RWPE2 (cell line): ENCODE data around the gene INTS7.

ENCODE experiments used
- ATAC-seq: fragments of 200-7000 bp; cut with Tn5 transposase; 3 replicates; pipeline ENCODE4 v1.9.1; 2021; ENCODE audit warnings: low read depth
- DNase-seq: peaks from one replicate; pipeline ENCODE4 v3.0.0-alpha.2; 2020; ENCODE audit warnings: low spot score
- H3K27ac ChIP-seq: fragments of 450-650 bp; 2 replicates; pipeline ENCODE4 v1.5.1; 2017; ENCODE audit warnings: mild to moderate bottlenecking; ENCODE audit not compliant: poor library complexity, severe bottlenecking
- H3K27me3 ChIP-seq: fragments of 250-450 bp; sonication (Bioruptor Pico); 2 replicates; pipeline ENCODE4 v1.5.1; 2021; ENCODE audit warnings: mild to moderate bottlenecking, moderate library complexity; ENCODE audit not compliant: insufficient read depth, poor library complexity, severe bottlenecking
- H3K36me3 ChIP-seq: fragments of 250-450 bp; sonication (Bioruptor Pico); 2 replicates; pipeline ENCODE4 v1.5.1; 2020; ENCODE audit warnings: low read depth, mild to moderate bottlenecking, moderate library complexity
- H3K4me1 ChIP-seq: fragments of 250-450 bp; sonication (Bioruptor Pico); 2 replicates; pipeline ENCODE4 v1.5.1; 2021; ENCODE audit warnings: mild to moderate bottlenecking, moderate library complexity; ENCODE audit not compliant: insufficient read depth, poor library complexity, severe bottlenecking
- H3K4me3 ChIP-seq: fragments of 250-450 bp; sonication (Bioruptor Pico); 2 replicates; pipeline ENCODE4 v1.5.1; 2021; ENCODE audit warnings: mild to moderate bottlenecking, moderate library complexity; ENCODE audit not compliant: severe bottlenecking
- H3K9me3 ChIP-seq: fragments of 250-450 bp; sonication (Bioruptor Pico); 2 replicates; pipeline ENCODE4 v1.5.1; 2021; ENCODE audit warnings: mild to moderate bottlenecking, moderate library complexity; ENCODE audit not compliant: severe bottlenecking
- TF ChIP-seq, protein P1 (sequence below): fragments of 450-650 bp; IDR thresholded peaks from one replicate; pipeline ENCODE4 v1.5.1; 2017; ENCODE audit warnings: mild to moderate bottlenecking, moderate library complexity; ENCODE audit not compliant: poor library complexity, severe bottlenecking

Gene INTS7

DNA sequence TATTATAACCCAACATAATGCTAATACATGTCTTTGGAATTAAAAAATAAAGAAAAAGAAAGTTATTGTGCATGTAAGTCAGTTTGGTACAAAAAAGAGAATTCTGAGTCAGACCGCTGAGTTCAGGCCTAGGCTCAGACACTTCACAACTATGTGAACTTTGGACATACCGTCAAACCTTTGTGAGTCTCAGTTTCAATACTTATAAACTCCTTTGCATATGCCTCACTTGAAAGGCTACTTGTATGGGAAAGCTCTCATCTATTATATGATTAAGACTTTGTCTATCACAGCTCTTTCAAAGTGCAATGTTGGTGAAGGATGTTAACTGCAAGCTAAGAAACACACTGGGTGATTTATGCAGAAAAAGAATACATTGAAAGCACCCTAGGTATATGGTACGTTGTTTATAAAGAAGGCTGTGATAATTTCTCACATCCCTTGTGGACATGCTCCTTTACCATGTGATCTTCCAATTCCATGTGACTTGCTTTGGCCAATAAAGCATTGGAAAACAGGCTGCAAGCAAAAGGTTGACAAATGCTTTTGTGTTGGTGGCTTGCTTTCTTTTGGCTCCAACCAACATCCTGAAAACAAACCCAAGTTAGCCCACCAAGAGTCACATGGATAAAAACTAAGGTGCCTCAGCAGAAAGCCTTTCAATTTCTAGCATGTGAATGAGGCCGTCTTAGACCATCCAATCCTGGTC is 49.6 kb downstream of the INTS7 start:
- TF ChIP-seq, protein P1, sequence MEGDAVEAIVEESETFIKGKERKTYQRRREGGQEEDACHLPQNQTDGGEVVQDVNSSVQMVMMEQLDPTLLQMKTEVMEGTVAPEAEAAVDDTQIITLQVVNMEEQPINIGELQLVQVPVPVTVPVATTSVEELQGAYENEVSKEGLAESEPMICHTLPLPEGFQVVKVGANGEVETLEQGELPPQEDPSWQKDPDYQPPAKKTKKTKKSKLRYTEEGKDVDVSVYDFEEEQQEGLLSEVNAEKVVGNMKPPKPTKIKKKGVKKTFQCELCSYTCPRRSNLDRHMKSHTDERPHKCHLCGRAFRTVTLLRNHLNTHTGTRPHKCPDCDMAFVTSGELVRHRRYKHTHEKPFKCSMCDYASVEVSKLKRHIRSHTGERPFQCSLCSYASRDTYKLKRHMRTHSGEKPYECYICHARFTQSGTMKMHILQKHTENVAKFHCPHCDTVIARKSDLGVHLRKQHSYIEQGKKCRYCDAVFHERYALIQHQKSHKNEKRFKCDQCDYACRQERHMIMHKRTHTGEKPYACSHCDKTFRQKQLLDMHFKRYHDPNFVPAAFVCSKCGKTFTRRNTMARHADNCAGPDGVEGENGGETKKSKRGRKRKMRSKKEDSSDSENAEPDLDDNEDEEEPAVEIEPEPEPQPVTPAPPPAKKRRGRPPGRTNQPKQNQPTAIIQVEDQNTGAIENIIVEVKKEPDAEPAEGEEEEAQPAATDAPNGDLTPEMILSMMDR = no peak

DNA sequence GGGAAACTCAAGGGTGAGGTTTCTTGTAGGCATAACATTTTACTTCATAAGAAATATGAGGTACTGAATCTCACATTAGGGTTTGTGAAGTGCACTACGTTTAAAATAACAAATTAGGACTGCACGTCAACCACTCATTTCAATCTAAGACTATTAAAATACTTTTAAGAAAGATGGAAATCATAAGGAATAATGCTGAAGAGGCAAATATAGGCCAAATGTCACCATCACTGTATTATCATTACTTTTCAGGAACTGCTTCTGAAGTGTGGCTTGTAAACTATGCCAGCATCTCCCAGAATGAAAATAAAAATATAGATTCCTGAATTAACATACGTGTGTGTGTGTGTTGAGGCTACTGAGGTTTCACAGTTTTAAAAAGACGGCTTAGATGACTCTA is 56.8 kb downstream of the INTS7 start:
- Histone ChIP-seq H3K4me3 (no peak overlapping the region), H3K27me3 (no peaks in the 10 kb centered on the region), H3K9me3 (no peaks in the 10 kb centered on the region), H3K27ac (no peak overlapping the region), H3K36me3 (peaks cover 4% of the 10 kb centered on the region; the same call in 1 of the 2 replicates), H3K4me1 (no peaks in the 10 kb centered on the region)
- DNase-seq = no peak
- TF ChIP-seq, protein P1 = no peak
- ATAC-seq = no peak

More for the DNA sequence above, 49.6 kb downstream of the INTS7 start:
- H3K9me3 ChIP-seq = no peaks in the 10 kb centered on the region
- no peaks in the 10 kb centered on the region for H3K27me3 ChIP-seq
- H3K27ac ChIP-seq = no peak overlapping the region
- ATAC-seq (no peak), DNase-seq (no peak)
- no peaks in the 10 kb centered on the region for H3K4me1 ChIP-seq
- peaks cover 4% of the 10 kb centered on the region; the same call in 1 of the 2 replicates for H3K36me3 ChIP-seq
- H3K4me3 ChIP-seq = no peak overlapping the region

DNA sequence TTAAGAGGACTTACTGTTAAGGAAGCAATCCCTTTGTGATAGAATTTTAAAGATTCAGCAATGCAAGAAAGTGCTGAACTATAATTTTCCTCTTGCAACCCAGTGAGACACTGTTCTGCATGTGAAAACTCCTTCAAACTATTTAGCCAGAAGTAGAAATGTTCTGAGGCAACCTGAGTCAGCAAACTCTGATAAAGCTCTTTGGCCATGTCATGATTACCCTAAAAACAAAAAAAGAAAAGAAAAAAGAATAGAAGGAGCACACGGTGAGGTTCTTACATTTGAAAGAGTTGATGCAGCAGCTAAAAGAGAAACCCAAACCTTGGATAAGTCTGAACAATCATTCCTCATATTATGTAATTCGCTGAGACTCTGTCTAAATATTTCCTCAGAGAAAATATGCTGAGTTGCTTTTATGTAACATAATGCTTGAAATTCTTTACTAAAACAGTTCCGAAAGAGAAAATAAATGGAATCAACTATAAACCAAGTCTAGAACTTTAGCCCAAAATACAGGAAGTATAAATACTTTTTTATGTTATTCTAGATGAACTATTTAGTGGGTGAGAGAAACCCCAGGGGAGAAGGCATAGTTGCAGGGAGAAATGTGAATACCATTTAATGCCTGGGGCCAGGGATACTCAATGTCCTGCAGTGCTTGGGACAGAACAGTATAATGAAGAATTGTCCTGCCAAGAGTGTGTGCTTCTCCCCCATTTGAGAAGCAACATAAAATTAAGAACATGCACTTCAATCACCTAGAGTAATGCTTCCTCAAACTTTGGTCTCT is 60.0 kb downstream of the INTS7 start:
- Histone ChIP-seq H3K4me3 (no peak overlapping the region), H3K27me3 (no peaks in the 10 kb centered on the region), H3K9me3 (no peaks in the 10 kb centered on the region), H3K4me1 (no peaks in the 10 kb centered on the region), H3K27ac (no peak overlapping the region), H3K36me3 (no peaks in the 10 kb centered on the region)
- DNase-seq (no peak), ATAC-seq (no peak)
- TF ChIP-seq, protein P1 = no peak

DNA sequence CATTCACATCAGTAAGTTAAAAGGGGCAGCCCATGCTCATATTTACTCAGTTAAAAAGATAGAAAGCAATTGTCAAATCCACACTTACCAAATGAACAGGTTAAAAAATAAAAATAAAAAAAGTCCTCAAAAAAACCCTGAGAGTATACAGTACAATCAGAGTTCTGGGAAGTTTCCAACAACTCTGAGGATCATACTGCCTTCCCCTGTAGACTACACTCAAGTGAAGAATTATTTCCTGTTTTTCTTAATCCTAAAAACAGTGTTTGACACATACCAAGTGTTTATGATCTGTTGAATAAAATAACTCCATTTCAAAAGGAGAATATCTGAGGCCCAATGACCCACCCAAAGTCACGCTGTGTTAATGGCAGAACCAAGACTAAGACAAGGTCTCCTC is 61.8 kb downstream of the INTS7 start:
- H3K4me3 ChIP-seq = no peak overlapping the region
- TF ChIP-seq, protein P1 = no peak
- H3K27ac ChIP-seq = no peak overlapping the region
- no peaks in the 10 kb centered on the region for H3K4me1 ChIP-seq
- ATAC-seq = no peak
- no peaks in the 10 kb centered on the region for H3K36me3 ChIP-seq
- no peak for DNase-seq
- no peaks in the 10 kb centered on the region for H3K9me3 ChIP-seq
- H3K27me3 ChIP-seq = no peaks in the 10 kb centered on the region
